ENCODE data around the gene KCNN1.

- TF ChIP-seq, protein P1, sequence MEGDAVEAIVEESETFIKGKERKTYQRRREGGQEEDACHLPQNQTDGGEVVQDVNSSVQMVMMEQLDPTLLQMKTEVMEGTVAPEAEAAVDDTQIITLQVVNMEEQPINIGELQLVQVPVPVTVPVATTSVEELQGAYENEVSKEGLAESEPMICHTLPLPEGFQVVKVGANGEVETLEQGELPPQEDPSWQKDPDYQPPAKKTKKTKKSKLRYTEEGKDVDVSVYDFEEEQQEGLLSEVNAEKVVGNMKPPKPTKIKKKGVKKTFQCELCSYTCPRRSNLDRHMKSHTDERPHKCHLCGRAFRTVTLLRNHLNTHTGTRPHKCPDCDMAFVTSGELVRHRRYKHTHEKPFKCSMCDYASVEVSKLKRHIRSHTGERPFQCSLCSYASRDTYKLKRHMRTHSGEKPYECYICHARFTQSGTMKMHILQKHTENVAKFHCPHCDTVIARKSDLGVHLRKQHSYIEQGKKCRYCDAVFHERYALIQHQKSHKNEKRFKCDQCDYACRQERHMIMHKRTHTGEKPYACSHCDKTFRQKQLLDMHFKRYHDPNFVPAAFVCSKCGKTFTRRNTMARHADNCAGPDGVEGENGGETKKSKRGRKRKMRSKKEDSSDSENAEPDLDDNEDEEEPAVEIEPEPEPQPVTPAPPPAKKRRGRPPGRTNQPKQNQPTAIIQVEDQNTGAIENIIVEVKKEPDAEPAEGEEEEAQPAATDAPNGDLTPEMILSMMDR (IDR thresholded peaks at IDR 0.05) = no peak
- TF ChIP-seq POLR2A (IDR thresholded peaks at IDR 0.05) = no peak
Measured at GRCh38 chr19:17946965-17947784, 19.7 kb upstream of the KCNN1 start.

Measured in testis (tissue), 2 donors.